Measurements from ENCODE around the gene CLCN2.

The CLCN2 gene

DNA sequence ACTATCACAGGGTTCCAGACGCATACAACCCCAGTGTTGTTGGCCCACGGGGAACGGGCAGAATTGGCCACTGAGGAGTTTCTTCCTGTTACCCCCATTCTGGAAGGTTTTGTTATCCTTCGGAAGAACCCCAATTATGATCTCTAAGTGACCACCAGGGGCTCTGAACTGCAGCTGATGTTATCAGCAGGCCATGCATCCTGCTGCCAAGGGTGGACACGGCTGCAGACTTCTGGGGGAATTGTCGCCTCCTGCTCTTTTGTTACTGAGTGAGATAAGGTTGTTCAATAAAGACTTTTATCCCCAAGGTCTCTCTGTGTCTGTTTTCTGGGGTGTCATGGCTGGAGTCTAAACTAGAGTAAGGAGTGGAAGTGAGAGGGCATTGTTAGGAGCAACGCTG, 52.7 kb downstream of the CLCN2 start:
- no peak overlapping the region for H3K23ac ChIP-seq (ENCODE audit: low read length in 2 of 2)
- H3K4me3 ChIP-seq (ENCODE audit: insufficient read depth in 1 of 2, low read depth in 1 of 2, low read length in 2 of 2): no peak overlapping the region
- H3K36me3 ChIP-seq (ENCODE audit: control insufficient read depth in 1 of 2, insufficient read depth in 2 of 2, low read depth in 1 of 2, low read length in 2 of 2): peaks cover 52 to 59% of the 10 kb centered on the region in 2 experiments
- peaks cover 15% of the 10 kb centered on the region for H3K79me1 ChIP-seq (replicated peaks; ENCODE audit: low read length, poor library complexity, severe bottlenecking)
- no peak overlapping the region for H3K27ac ChIP-seq (ENCODE audit: low read length, poor library complexity, severe bottlenecking)
- H2BK5ac ChIP-seq (ENCODE audit: low read depth, low read length, poor library complexity, severe bottlenecking): no peak overlapping the region
- no peaks in the 10 kb centered on the region for H3K4me1 ChIP-seq (ENCODE audit: control insufficient read depth, insufficient read depth, low read depth, low read length)
- H3K9me3 ChIP-seq (ENCODE audit: control insufficient read depth, low read length): no peaks in the 10 kb centered on the region
- no peak overlapping the region for H3K4ac ChIP-seq (ENCODE audit: low read depth in 1 of 2, low read length in 2 of 2)
- no peak overlapping the region for H2AFZ ChIP-seq (ENCODE audit: low read depth, low read length)
- H3K27me3 ChIP-seq (ENCODE audit: control insufficient read depth in 1 of 2, insufficient read depth in 1 of 2, low read length in 2 of 2): no peaks in the 10 kb centered on the region
- WGBS: 74% methylated on average over 6 of the region's 7 CpGs
- no peak overlapping the region for H4K91ac ChIP-seq (ENCODE audit: low read length)
- H3K9ac ChIP-seq (ENCODE audit: low read length): no peak overlapping the region
- no peak overlapping the region for H3K14ac ChIP-seq (ENCODE audit: low read length in 2 of 2)
- no peak for DNase-seq
- H2AK5ac ChIP-seq (ENCODE audit: low read length, severe bottlenecking): no peak overlapping the region
- H4K8ac ChIP-seq (ENCODE audit: low read length): no peak overlapping the region
- H3K18ac ChIP-seq (ENCODE audit: low read depth in 1 of 2, low read length in 2 of 2): no peak overlapping the region
- no peak overlapping the region for H3K4me2 ChIP-seq (ENCODE audit: low read length, poor library complexity, severe bottlenecking)
- H2BK120ac ChIP-seq (ENCODE audit: low read depth, low read length): no peak overlapping the region
- H2BK15ac ChIP-seq (ENCODE audit: low read depth, poor library complexity, severe bottlenecking): no peak overlapping the region
- no peak overlapping the region for H2BK12ac ChIP-seq (ENCODE audit: low read length in 2 of 2)

DNA sequence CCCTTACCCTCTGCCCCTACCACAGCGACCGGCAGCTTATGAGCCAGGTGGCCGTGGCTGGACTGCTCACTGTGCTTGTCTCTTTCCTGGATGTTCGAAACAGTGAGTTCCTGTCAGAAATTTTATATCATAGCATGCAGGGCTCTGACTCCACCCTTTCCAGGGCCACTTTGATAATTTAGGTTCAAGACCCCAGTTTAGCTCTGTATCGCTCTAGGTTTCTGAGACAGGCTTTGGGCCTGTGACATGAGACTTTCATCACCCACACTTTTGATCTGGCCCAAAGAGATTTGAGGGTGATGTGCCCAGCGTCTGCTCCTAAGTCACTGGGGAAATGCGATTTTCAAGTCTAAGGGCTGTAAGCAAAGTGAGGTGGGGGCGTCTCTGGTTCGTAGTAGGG, 53.5 kb downstream of the CLCN2 start:
- Histone ChIP-seq H2BK5ac (ENCODE audit: low read depth, low read length, poor library complexity, severe bottlenecking) (no peak overlapping the region), H3K9ac (ENCODE audit: low read length) (no peak overlapping the region), H3K23ac (ENCODE audit: low read length in 2 of 2) (no peak overlapping the region), H3K4me2 (ENCODE audit: low read length, poor library complexity, severe bottlenecking) (no peak overlapping the region), H2BK12ac (ENCODE audit: low read length in 2 of 2) (no peak overlapping the region), H4K8ac (ENCODE audit: low read length) (no peak overlapping the region), H2BK120ac (ENCODE audit: low read depth, low read length) (no peak overlapping the region), H3K36me3 (ENCODE audit: control insufficient read depth in 1 of 2, insufficient read depth in 2 of 2, low read depth in 1 of 2, low read length in 2 of 2) (peaks cover 59 to 68% of the 10 kb centered on the region in 2 experiments), H2BK15ac (ENCODE audit: low read depth, poor library complexity, severe bottlenecking) (no peak overlapping the region), H3K27ac (ENCODE audit: low read length, poor library complexity, severe bottlenecking) (no peak overlapping the region), H3K14ac (ENCODE audit: low read length in 2 of 2) (no peak overlapping the region), H3K79me1 (replicated peaks; ENCODE audit: low read length, poor library complexity, severe bottlenecking) (peaks cover 17% of the 10 kb centered on the region), H3K18ac (ENCODE audit: low read depth in 1 of 2, low read length in 2 of 2) (no peak overlapping the region), H2AFZ (ENCODE audit: low read depth, low read length) (no peak overlapping the region), H3K4me3 (ENCODE audit: insufficient read depth in 1 of 2, low read depth in 1 of 2, low read length in 2 of 2) (no peak overlapping the region), H4K91ac (ENCODE audit: low read length) (no peak overlapping the region), H2AK5ac (ENCODE audit: low read length, severe bottlenecking) (no peak overlapping the region), H3K4ac (ENCODE audit: low read depth in 1 of 2, low read length in 2 of 2) (no peak overlapping the region), H3K4me1 (ENCODE audit: control insufficient read depth, insufficient read depth, low read depth, low read length) (no peaks in the 10 kb centered on the region), H3K27me3 (ENCODE audit: control insufficient read depth in 1 of 2, insufficient read depth in 1 of 2, low read length in 2 of 2) (no peaks in the 10 kb centered on the region), H3K9me3 (ENCODE audit: control insufficient read depth, low read length) (no peaks in the 10 kb centered on the region)
- over 99% methylated on average over 9 of the region's 9 CpGs for WGBS
- DNase-seq: no peak

DNA sequence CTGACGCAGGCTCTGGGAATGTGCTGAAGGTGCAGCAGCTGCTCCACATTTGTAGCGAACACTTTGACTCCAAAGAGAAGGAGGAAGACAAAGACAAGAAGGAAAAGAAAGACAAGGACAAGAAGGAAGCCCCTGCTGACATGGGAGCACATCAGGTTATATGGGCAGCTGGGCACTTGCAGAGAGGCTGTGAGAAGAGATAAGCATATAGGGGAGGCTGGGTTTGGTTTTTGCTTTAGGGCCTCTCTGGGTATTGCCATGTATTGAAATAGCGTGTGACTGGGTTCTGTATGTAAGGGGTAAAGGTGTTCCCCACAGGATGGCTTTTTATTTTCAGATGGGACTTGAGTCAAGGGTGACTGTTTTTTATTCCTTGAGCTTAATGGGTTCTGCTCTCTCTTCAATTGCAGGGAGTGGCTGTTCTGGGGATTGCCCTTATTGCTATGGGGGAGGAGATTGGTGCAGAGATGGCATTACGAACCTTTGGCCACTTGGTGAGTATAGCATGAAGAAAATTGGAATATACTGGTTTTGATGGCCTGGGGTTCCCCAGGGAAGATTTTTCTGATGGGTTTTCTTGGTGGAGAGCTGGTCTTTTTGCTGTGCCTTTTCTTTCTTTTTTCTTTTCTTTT, 54.9 kb downstream of the CLCN2 start:
- H3K9me3 ChIP-seq (ENCODE audit: control insufficient read depth, low read length): no peaks in the 10 kb centered on the region
- no peak overlapping the region for H4K91ac ChIP-seq (ENCODE audit: low read length)
- no peak overlapping the region for H3K4me2 ChIP-seq (ENCODE audit: low read length, poor library complexity, severe bottlenecking)
- H2BK12ac ChIP-seq (ENCODE audit: low read length in 2 of 2): no peak overlapping the region
- no peak overlapping the region for H3K27ac ChIP-seq (ENCODE audit: low read length, poor library complexity, severe bottlenecking)
- H3K4me1 ChIP-seq (ENCODE audit: control insufficient read depth, insufficient read depth, low read depth, low read length): peaks cover 2% of the 10 kb centered on the region
- no peak overlapping the region for H3K4ac ChIP-seq (ENCODE audit: low read depth in 1 of 2, low read length in 2 of 2)
- no peak overlapping the region for H3K9ac ChIP-seq (ENCODE audit: low read length)
- H3K27me3 ChIP-seq (ENCODE audit: control insufficient read depth in 1 of 2, insufficient read depth in 1 of 2, low read length in 2 of 2): no peaks in the 10 kb centered on the region
- no peak overlapping the region for H2AK5ac ChIP-seq (ENCODE audit: low read length, severe bottlenecking)
- no peak overlapping the region for H3K14ac ChIP-seq (ENCODE audit: low read length in 2 of 2)
- H3K36me3 ChIP-seq (ENCODE audit: control insufficient read depth in 1 of 2, insufficient read depth in 2 of 2, low read depth in 1 of 2, low read length in 2 of 2): peaks cover 73 to 82% of the 10 kb centered on the region in 2 experiments
- H2BK5ac ChIP-seq (ENCODE audit: low read depth, low read length, poor library complexity, severe bottlenecking): no peak overlapping the region
- DNase-seq: no peak
- 95% methylated on average over 4 of the region's 4 CpGs for WGBS
- no peak overlapping the region for H2BK15ac ChIP-seq (ENCODE audit: low read depth, poor library complexity, severe bottlenecking)
- no peak overlapping the region for H3K23ac ChIP-seq (ENCODE audit: low read length in 2 of 2)
- no peak overlapping the region for H2BK120ac ChIP-seq (ENCODE audit: low read depth, low read length)
- no peak overlapping the region for H3K4me3 ChIP-seq (ENCODE audit: insufficient read depth in 1 of 2, low read depth in 1 of 2, low read length in 2 of 2)
- peaks cover 17% of the 10 kb centered on the region for H3K79me1 ChIP-seq (replicated peaks; ENCODE audit: low read length, poor library complexity, severe bottlenecking)
- no peak overlapping the region for H4K8ac ChIP-seq (ENCODE audit: low read length)
- H3K18ac ChIP-seq (ENCODE audit: low read depth in 1 of 2, low read length in 2 of 2): no peak overlapping the region
- no peak overlapping the region for H2AFZ ChIP-seq (ENCODE audit: low read depth, low read length)

DNA sequence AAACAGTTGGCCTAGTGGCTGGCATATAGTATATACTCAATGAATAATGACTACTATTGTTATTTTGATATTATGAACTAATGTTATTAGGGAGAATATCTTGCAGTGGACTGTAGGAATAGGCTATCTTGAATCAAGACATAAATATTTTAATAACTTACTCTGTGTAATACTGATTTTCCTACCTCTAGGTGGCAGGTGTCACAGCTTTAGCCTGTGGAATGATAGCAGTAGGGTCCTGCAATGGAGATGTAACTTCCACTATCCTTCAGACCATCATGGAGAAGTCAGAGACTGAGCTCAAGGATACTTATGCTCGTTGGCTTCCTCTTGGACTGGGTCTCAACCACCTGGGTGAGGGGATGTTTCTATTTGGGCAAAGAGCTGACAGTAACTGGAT, 55.8 kb downstream of the CLCN2 start:
- no peak overlapping the region for H4K8ac ChIP-seq (ENCODE audit: low read length)
- H3K9me3 ChIP-seq (ENCODE audit: control insufficient read depth, low read length): no peaks in the 10 kb centered on the region
- no peak overlapping the region for H3K23ac ChIP-seq (ENCODE audit: low read length in 2 of 2)
- no peak overlapping the region for H2AFZ ChIP-seq (ENCODE audit: low read depth, low read length)
- H3K79me1 ChIP-seq (replicated peaks; ENCODE audit: low read length, poor library complexity, severe bottlenecking): peaks cover 17% of the 10 kb centered on the region
- peaks cover 3% of the 10 kb centered on the region for H3K4me1 ChIP-seq (ENCODE audit: control insufficient read depth, insufficient read depth, low read depth, low read length)
- no peaks in the 10 kb centered on the region for H3K27me3 ChIP-seq (ENCODE audit: control insufficient read depth in 1 of 2, insufficient read depth in 1 of 2, low read length in 2 of 2)
- peak; percentile 11 for DNase-seq
- H3K27ac ChIP-seq (ENCODE audit: low read length, poor library complexity, severe bottlenecking): no peak overlapping the region
- H3K4ac ChIP-seq (ENCODE audit: low read depth in 1 of 2, low read length in 2 of 2): no peak overlapping the region
- no peak overlapping the region for H3K14ac ChIP-seq (ENCODE audit: low read length in 2 of 2)
- H4K91ac ChIP-seq (ENCODE audit: low read length): no peak overlapping the region
- no peak overlapping the region for H2BK12ac ChIP-seq (ENCODE audit: low read length in 2 of 2)
- 90% methylated on average over 1 of the region's 1 CpG for WGBS
- H3K9ac ChIP-seq (ENCODE audit: low read length): no peak overlapping the region
- H3K4me3 ChIP-seq (ENCODE audit: insufficient read depth in 1 of 2, low read depth in 1 of 2, low read length in 2 of 2): no peak overlapping the region
- H2AK5ac ChIP-seq (ENCODE audit: low read length, severe bottlenecking): no peak overlapping the region
- no peak overlapping the region for H2BK5ac ChIP-seq (ENCODE audit: low read depth, low read length, poor library complexity, severe bottlenecking)
- H2BK120ac ChIP-seq (ENCODE audit: low read depth, low read length): no peak overlapping the region
- H3K36me3 ChIP-seq (ENCODE audit: control insufficient read depth in 1 of 2, insufficient read depth in 2 of 2, low read depth in 1 of 2, low read length in 2 of 2): peaks cover 75 to 90% of the 10 kb centered on the region in 2 experiments
- no peak overlapping the region for H2BK15ac ChIP-seq (ENCODE audit: low read depth, poor library complexity, severe bottlenecking)
- no peak overlapping the region for H3K18ac ChIP-seq (ENCODE audit: low read depth in 1 of 2, low read length in 2 of 2)
- H3K4me2 ChIP-seq (ENCODE audit: low read length, poor library complexity, severe bottlenecking): no peak overlapping the region

Measured in mesenchymal stem cell (in vitro differentiated cells and primary cell).